NCI-H748 (cell line): ENCODE data around the gene COX6B1.
A peak's percentile ranks its signal among the peaks of the same experiment; 100 is the strongest.
"Not testable (repeated sequence)": the region's sequence is repeated elsewhere in the genome, so short reads cannot be mapped to it uniquely, and the experiment has no call there.

Experiments used
- DNase-seq: peaks from one replicate; lab custom pipeline; 2025; ENCODE audit not compliant: unreplicated experiment; lab: John Stamatoyannopoulos, UW

COX6B1 gene

GRCh38 chr19:35665157-35665556 is 17.0 kb downstream of the COX6B1 start:
- no peak for DNase-seq

GRCh38 chr19:35665604-35666003 is 17.5 kb downstream of the COX6B1 start:
- no peak for DNase-seq

- no peak for DNase-seq
Observed at GRCh38 chr19:35666251-35666913, 18.3 kb downstream of the COX6B1 start, which contains the start of gene UPK1A. Gene UPK1A (plus strand): TSS chr19:35666517. CDS start chr19:35666813, 296 bp downstream.

- no peak for DNase-seq
Observed at GRCh38 chr19:35669566-35669965, 21.4 kb downstream of the COX6B1 start.

- DNase-seq: no peak
Observed at GRCh38 chr19:35669974-35670373, 21.9 kb downstream of the COX6B1 start.

- no peak for DNase-seq
Observed at GRCh38 chr19:35670686-35671085, 22.6 kb downstream of the COX6B1 start.

- DNase-seq: peak; percentile 18
Observed at GRCh38 chr19:35671818-35672217, 23.7 kb downstream of the COX6B1 start.

GRCh38 chr19:35673121-35673804 is 25.1 kb downstream of the COX6B1 start:
- DNase-seq: peak; percentile 84

GRCh38 chr19:35675589-35676140 is 27.5 kb downstream of the COX6B1 start:
- DNase-seq: no peak

GRCh38 chr19:35689836-35690235 is 41.7 kb downstream of the COX6B1 start:
- no peak for DNase-seq

GRCh38 chr19:35691106-35691505 is 43.0 kb downstream of the COX6B1 start:
- not testable (repeated sequence) for DNase-seq

GRCh38 chr19:35692010-35692409 is 43.9 kb downstream of the COX6B1 start:
- DNase-seq: no peak

GRCh38 chr19:35693422-35693821 is 45.3 kb downstream of the COX6B1 start:
- no peak for DNase-seq

GRCh38 chr19:35693835-35694599 is 45.9 kb downstream of the COX6B1 start:
- peak; percentile 92 for DNase-seq

- DNase-seq: no peak
Observed at GRCh38 chr19:35695895-35696422, 47.8 kb downstream of the COX6B1 start.

- no peak for DNase-seq
Observed at GRCh38 chr19:35696835-35697234, 48.7 kb downstream of the COX6B1 start.

GRCh38 chr19:35702223-35703012 is 54.3 kb downstream of the COX6B1 start:
- peak; percentile 100 for DNase-seq

GRCh38 chr19:35703343-35703742 is 55.2 kb downstream of the COX6B1 start:
- DNase-seq: no peak

GRCh38 chr19:35704218-35704617 is 56.1 kb downstream of the COX6B1 start, which contains the start of gene ZBTB32:
Gene ZBTB32 (plus strand): TSS chr19:35704558. CDS start chr19:35714627, 10,069 bp downstream.
- no peak for DNase-seq
